AG09319 (cell line): ENCODE results near the gene SOHLH1.

Source experiments
- DNase-seq: peaks from one replicate; pipeline ENCODE4 v3.0.0-alpha.2; 2010; ENCODE audit warnings: low read depth; ENCODE audit errors: extremely low read depth
- CTCF ChIP-seq: IDR thresholded peaks from 2 replicates; pipeline ENCODE4 v1.5.1; 2011; ENCODE audit warnings: low read depth, mild to moderate bottlenecking, inconsistent platforms, low read length, moderate library complexity

Gene SOHLH1

DNA sequence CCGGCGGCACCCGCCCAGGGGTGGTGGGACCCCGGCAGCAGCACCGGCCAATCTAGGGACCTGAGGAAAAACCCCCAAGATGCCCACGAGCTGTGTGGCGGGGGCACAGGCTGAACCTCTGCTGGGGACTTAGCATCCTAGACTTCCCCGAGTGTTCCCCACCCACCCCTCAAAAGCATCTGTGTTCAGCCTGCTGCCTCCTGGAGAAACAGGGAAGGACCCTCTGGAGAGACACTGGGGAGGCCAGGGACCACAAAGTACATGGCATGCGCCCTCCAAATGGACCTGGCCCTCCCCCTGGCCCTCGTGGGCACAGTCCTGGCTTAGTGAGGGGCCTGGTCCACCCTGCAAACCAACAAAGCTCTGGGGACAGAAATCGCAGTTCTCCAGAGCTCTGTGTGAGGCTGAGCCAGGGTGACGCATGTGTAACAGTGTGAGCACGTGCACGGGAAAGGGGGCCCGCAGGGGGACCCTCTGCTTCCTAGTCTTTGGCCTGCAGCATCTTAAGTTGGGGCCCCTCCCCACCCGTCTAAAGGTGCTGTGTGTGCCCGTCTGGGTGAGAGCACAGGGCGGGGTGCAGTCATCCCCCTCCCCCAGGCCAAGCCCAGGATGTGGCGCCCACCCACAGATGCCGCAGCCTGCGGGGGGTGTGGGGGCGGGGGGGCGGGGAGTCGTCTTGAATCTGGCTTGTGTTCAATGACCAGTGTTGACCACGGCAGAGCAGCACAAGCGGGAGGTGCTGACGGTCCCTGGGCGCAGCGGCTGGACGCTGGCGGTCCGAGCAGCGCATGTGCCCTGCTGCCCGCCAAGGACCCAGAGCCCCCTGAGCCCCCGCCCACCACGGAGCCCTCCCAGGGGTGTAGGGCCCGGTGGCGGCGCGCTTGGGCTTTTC lies 2.0 kb upstream of the SOHLH1 start:
- DNase-seq: no peak
- no peak for TF ChIP-seq CTCF

DNA sequence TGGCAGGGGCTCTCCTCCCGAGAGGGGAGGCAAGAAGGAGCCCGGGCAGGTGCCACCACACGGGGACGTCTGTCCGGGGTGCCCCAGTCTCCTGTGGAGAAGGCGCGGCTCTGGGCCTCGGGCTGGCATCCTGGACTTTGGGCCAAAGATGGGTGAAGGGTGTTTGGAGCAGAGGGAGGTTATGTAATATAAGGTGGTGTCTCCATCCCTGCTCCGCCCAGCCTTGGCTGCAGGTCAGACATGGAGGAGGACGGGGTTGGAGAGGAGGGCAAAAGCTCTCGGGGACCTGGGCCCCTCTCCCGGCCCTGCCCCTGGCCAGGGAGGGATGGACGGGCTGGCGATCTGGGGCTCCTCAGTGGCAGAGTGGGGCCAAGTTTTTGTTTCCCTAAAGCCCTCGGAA lies 1.2 kb upstream of the SOHLH1 start:
- DNase-seq: no peak
- TF ChIP-seq CTCF: no peak

DNA sequence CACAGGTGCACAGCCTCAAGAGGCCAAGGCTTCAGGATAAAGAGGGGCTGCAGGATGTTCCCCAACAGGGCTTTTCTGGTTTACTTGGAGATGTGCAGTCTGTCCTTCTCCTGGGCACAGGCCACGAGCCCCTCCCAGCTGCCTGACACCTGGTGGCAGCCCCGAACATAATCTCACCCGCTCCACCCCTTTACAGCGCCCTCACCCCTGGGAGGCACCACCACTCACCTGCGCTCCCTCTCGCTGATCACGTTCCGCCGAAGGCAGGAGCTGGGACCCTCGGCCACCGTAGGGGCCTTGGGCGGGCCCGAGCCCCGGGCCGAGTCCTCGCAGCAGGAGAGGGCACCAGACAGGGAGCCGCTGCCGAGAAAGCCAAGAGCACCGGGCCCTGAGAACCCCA lies 514 bp downstream of the SOHLH1 start:
- TF ChIP-seq CTCF: no peak
- no peak for DNase-seq

- TF ChIP-seq CTCF: no peak
- no peak for DNase-seq
Observed at GRCh38 chr9:135698236-135698635, 1.0 kb downstream of the SOHLH1 start.

- DNase-seq: no peak
- no peak for TF ChIP-seq CTCF
Observed at GRCh38 chr9:135697226-135697625, 2.1 kb downstream of the SOHLH1 start.

DNA sequence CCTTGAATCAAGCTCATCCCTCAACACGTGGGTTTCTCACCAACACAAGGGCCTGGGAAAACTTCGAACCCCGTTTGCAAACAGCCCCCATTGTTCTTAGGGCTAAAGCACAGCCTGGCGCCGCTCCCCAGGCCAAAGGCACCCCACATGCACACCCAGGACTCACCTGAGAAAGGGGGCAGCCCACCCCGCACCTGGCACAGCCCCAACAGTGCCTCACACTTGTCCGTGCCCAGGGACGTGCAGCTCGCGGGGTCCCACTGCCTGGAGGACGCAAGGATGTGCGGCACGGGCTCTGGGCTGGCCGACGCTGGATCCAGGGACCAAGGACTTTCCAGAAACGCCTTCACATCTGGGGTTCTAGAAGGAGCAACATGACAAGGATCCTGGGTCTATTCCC lies 2.8 kb downstream of the SOHLH1 start:
- TF ChIP-seq CTCF: no peak

GRCh38 chr9:135695642-135696041 lies 3.6 kb downstream of the SOHLH1 start:
- TF ChIP-seq CTCF: no peak
- no peak for DNase-seq

More for the DNA sequence above, 2.8 kb downstream of the SOHLH1 start:
- DNase-seq: no peak
